ENCODE measurements around the gene MT1A. TPM values are rescaled to one million over a fixed set of nuclear protein-coding genes. Genes with fewer than 3 reads are reported as not detected.
"Not testable (repeated sequence)": the region's sequence is repeated elsewhere in the genome, so short reads cannot be mapped to it uniquely, and the experiment has no call there.

The MT1A gene
- total RNA-seq, 4 donors from 2014 or later = 3.7 to 23.3 (median 11.2) TPM

DNA sequence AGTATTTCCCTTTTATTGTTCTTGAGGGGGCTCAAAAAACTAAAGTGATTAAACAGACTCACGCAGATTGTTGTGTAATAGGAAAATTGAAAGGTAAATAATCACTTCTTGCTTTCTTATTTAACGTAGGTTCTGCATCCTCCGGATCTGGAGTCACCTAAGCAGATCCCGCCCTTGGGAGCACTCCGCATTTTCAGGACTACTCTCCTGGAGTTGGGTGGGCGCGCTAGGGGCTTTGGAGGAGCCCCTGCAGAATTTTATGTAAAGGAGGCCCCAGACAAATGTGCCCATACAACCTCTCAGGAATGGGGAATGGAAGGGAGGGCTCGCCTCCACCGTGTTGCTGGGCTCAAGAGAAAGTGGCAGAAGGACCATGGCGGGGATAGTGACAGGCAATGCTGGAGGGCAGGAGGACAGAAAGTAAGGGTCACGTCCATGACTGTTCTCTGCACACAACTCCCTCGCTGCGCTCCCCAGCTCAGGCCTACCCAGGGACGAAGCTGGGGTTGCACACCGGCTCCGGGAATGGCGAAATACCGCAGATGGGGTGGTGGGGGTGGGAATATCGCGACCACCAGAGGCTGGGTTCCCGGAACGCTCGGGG lies 21.8 kb upstream of the MT1A start:
- 61 to 70% methylated on average over 23 of the region's 23 CpGs for WGBS, 2 donors
- H3K4me3 ChIP-seq (ENCODE audit: low read depth, poor library complexity, severe bottlenecking) = no peak overlapping the region
- DNase-seq (ENCODE audit: low spot score in 2 of 2) = no peak
- TF ChIP-seq POLR2A (IDR thresholded peaks at IDR 0.05) = no peak
- TF ChIP-seq, protein P1, sequence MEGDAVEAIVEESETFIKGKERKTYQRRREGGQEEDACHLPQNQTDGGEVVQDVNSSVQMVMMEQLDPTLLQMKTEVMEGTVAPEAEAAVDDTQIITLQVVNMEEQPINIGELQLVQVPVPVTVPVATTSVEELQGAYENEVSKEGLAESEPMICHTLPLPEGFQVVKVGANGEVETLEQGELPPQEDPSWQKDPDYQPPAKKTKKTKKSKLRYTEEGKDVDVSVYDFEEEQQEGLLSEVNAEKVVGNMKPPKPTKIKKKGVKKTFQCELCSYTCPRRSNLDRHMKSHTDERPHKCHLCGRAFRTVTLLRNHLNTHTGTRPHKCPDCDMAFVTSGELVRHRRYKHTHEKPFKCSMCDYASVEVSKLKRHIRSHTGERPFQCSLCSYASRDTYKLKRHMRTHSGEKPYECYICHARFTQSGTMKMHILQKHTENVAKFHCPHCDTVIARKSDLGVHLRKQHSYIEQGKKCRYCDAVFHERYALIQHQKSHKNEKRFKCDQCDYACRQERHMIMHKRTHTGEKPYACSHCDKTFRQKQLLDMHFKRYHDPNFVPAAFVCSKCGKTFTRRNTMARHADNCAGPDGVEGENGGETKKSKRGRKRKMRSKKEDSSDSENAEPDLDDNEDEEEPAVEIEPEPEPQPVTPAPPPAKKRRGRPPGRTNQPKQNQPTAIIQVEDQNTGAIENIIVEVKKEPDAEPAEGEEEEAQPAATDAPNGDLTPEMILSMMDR (IDR thresholded peaks at IDR 0.05) = no peak
- intact Hi-C loops (cut with DNase I; ENCODE audit: low total_unique reads) = no loop called here

DNA sequence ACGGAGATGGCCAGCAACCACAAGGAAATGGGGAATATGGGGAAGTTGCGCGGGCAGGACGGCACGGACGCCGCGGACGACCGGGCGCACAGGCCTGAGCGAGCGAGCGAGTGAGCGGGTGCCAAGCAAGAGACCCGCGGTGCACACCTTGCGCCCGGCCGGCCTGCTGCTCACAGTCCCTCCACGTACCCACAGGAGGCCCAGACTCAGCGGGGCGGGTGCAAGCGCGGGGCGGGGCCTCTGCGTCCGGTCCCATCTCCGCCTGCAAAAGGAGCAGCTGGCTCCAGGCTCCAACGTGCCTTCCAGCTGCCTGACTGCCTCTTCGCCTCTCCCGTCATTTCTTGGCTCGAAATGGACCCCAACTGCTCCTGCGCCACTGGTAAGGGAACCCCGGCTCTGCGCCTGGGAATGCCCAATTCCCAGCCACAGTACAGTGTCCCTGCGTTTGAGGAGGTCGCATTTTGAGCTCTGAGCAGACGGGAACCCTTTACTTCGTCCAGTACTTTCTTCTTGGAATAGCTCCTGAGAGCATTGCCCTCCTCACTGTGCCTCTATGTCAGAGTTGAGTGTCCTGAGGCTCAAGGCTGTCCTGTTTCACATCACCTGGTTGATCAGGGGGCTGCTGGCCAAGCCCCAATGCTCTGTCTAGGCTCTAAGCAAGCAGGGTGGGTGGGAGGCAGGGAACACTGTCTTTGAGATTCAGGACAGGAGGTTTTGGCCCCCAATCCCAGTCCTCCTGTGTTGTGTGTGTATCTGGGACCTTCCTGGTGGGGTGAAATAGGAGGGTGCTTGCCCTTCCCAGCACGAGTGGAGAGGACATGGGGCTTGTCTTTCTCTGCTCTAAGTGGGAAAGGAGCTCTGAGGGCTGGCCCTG lies 21.0 kb upstream of the MT1A start:
- TF ChIP-seq, protein P1 (IDR thresholded peaks at IDR 0.05) = no peak
- 8 to 10% methylated on average over 12 to 33 of the region's 41 CpGs for WGBS, 2 donors
- H3K4me3 ChIP-seq (ENCODE audit: low read depth, poor library complexity, severe bottlenecking) = no peak overlapping the region
- DNase-seq (ENCODE audit: low spot score in 2 of 2) = peak; percentile 67 to 94
- intact Hi-C loops (cut with DNase I; ENCODE audit: low total_unique reads) = no loop called here

DNA sequence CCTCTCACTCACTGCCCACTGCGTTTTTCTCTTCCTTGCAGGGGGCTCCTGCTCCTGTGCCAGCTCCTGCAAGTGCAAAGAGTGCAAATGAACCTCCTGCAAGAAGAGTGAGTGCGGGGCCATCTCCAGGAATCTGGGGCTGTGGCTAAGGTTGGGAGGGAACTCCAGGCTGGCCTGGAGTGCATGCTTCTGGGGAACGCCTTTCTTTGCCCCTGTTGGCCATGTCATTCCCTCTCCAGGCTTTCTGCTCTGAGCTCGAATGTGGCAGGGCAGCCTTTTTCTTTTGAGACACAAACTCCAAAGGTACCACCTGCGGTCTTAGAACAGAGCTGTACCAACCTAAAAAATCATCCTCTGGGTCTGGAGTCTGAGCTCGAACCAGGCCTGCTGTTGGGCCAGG lies 20.3 kb upstream of the MT1A start:
- WGBS, 2 donors = 80 to 85% methylated on average over 6 of the region's 6 CpGs
- intact Hi-C loops (cut with DNase I; ENCODE audit: low total_unique reads) = no loop called here
- no peak for DNase-seq (ENCODE audit: low spot score in 2 of 2)
- no peak overlapping the region for H3K4me3 ChIP-seq (ENCODE audit: low read depth, poor library complexity, severe bottlenecking)
- TF ChIP-seq, protein P1 (IDR thresholded peaks at IDR 0.05) = no peak
- no peak for TF ChIP-seq POLR2A (IDR thresholded peaks at IDR 0.05)

DNA sequence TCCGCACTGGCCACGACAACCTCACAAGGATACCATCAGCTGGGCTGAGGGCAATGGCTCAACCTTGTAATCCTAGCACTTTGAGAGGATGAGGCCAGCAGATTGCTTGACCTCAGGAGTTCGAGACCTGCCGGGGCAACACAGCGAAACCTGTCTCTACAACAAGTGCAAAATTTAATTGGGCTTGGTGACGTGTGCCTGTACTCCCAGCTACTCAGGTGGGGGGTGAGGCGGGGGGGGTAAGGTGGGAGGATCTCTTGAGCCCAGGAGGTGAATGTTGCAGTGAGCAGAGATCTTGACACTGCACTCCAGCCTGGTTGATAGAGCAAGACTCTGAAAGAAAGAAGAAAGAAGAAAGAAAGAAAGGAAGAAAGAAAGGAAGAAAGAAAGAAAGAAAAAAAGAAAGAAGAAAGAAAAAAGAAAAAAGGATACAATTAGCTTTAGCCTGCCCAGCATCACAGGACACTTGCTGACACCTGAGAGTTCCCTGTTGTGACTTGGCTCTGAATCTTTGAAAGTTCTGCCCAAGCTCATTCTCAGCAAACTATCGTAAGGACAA lies 18.0 kb upstream of the MT1A start:
- no peak overlapping the region for H3K4me3 ChIP-seq (ENCODE audit: low read depth, poor library complexity, severe bottlenecking)
- DNase-seq (ENCODE audit: low spot score in 2 of 2) = no peak
- TF ChIP-seq POLR2A (IDR thresholded peaks at IDR 0.05) = no peak
- TF ChIP-seq, protein P1 (IDR thresholded peaks at IDR 0.05) = no peak
- 88 to 93% methylated on average over 7 to 8 of the region's 8 CpGs for WGBS, 2 donors
- intact Hi-C loops (cut with DNase I; ENCODE audit: low total_unique reads) = no loop called here

DNA sequence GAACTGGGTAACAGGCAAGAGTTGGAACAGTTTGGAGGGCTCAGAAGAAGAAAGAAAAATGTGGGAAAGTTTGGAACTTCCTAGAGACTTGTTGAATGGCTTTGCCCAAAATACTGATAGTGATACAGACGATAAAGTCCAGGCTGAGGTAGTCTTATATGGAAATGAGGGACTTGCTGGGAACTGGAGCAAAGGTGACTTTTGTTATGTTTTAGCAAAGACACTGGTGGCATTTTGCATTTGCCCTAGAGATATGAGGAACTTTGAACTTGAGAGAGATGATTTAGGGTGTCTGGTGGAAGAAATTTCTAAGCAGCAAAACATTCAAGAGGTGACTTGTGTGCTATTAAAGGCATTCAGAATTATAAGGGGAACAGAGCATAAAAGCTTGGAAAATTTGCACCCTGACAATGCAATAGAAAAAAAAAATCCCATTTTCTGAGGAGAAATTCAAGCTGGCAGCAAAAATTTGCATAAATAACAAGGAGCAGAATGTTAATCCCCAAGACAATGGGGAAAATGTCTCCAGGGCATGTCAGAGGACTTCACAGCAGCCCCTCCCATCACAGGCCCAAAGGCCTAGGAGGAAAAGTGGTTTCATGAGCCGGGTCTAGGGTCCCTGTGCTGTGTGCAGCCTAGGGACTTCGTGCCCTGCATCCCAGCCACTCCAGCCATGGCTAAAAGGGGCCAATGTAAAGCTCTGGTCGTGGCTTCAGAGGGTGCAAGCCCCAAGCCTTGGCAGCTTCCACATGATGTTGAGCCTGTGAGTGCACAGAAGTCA lies 16.6 kb upstream of the MT1A start:
- intact Hi-C loops (cut with DNase I; ENCODE audit: low total_unique reads); DNase-seq (ENCODE audit: low spot score in 2 of 2); H3K4me3 ChIP-seq (ENCODE audit: low read depth, poor library complexity, severe bottlenecking): not testable (repeated sequence)
- WGBS, 2 donors = 84 to 86% methylated on average over 4 of the region's 4 CpGs

DNA sequence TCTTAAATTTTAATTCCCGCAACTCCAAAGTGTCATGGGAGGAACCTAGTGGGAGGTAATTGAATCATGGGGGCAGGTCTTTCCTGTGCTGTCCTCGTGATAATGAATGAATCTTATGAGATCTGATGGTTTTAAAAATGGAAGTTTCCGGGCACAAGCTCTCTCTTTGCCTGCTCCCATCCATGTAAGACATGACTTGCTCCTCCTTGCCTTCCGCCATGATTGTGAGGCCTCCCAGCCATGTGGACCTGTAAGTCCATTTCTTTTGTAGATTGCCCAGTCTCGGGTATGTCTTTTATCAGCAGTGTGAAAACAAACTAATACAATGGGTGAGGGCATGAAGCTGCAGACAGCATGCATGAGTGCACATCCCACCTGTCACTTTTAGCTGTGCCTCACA lies 15.3 kb upstream of the MT1A start:
- intact Hi-C loops (cut with DNase I; ENCODE audit: low total_unique reads); DNase-seq (ENCODE audit: low spot score in 2 of 2); H3K4me3 ChIP-seq (ENCODE audit: low read depth, poor library complexity, severe bottlenecking): not testable (repeated sequence)
- 95 to 96% methylated on average over 5 of the region's 5 CpGs for WGBS, 2 donors
